ENCODE results near the gene ACSL6.

The ACSL6 gene

DNA sequence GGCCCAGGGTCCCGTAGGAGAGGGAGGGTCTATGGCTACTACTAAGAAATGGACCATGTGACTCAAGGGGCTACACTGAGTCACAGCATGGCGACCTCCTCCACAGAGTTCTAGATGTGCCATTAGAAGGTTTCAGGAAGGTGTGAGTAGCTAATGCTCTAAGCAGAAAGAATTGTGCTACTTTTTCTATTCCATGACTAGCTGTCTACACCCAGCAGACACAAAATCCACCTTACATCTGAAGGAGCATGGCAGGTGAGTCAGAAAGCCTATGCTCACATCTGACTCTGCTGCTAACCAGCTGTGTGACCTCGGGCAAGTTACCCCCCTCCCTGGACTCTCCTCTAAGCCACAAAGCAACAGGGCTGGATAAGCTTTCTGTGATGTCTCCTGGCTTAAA, 51.6 kb downstream of the ACSL6 start:
- no peak for TF ChIP-seq SPI1 (IDR thresholded peaks at IDR 0.05; ENCODE audit: low read depth, low read length)
- FAIRE-seq (no peak), DNase-seq (ENCODE audit: insufficient read length, low spot score) (no peak)

DNA sequence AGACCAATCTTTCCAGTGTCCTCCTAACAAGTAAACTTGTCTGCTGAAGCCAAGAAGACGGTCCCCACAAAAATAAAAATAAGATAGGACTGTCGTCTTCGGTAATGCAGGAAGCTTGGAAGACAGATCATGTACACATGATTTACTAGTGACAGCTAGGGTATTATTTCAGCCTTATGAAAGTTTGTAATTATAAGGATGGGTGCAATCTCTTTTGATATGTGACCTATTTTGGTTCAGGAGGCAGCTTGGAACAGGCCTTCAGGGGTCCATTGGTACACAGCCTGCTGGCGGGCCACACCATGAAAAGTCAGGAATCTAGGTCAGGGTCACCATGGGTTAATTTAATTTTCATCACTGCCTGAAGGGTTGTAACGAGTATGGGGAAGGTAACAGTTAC, 52.3 kb downstream of the ACSL6 start:
- TF ChIP-seq POU2F2 (IDR thresholded peaks at IDR 0.05; ENCODE audit: low read depth, low read length) (no peak), PAX5 (IDR thresholded peaks at IDR 0.05; ENCODE audit: insufficient read depth, low read length, severe bottlenecking) (no peak), SPI1 (IDR thresholded peaks at IDR 0.05; ENCODE audit: low read depth, low read length) (no peak), POLR2AphosphoS5 (IDR thresholded peaks at IDR 0.05; ENCODE audit: low read depth, low read length) (no peak), POLR2A (IDR thresholded peaks at IDR 0.05; ENCODE audit: low read depth, low read length) (no peak), TAF1 (IDR thresholded peaks at IDR 0.05; ENCODE audit: low read depth, low read length) (no peak)
- no peak for DNase-seq (ENCODE audit: insufficient read length, low spot score)
- FAIRE-seq = no peak

GRCh38 chr5:131957721-131958441, 53.6 kb downstream of the ACSL6 start:
- TF ChIP-seq SPI1 (IDR thresholded peaks at IDR 0.05; ENCODE audit: low read depth, low read length) (no peak), PAX5 (IDR thresholded peaks at IDR 0.05; ENCODE audit: insufficient read depth, low read length, severe bottlenecking) (no peak), POLR2A (IDR thresholded peaks at IDR 0.05; ENCODE audit: low read depth, low read length) (no peak), POLR2AphosphoS5 (IDR thresholded peaks at IDR 0.05; ENCODE audit: low read depth, low read length) (no peak), TAF1 (IDR thresholded peaks at IDR 0.05; ENCODE audit: low read depth, low read length) (no peak), POU2F2 (IDR thresholded peaks at IDR 0.05; ENCODE audit: low read depth, low read length) (no peak)
- no peak for FAIRE-seq
- no peak for DNase-seq (ENCODE audit: insufficient read length, low spot score)

GRCh38 chr5:131953969-131954368, 57.5 kb downstream of the ACSL6 start:
- DNase-seq (ENCODE audit: insufficient read length, low spot score) (no peak), FAIRE-seq (no peak)
- TF ChIP-seq POLR2A (IDR thresholded peaks at IDR 0.05; ENCODE audit: low read depth, low read length) (no peak), POU2F2 (IDR thresholded peaks at IDR 0.05; ENCODE audit: low read depth, low read length) (no peak), TAF1 (IDR thresholded peaks at IDR 0.05; ENCODE audit: low read depth, low read length) (no peak), SPI1 (IDR thresholded peaks at IDR 0.05; ENCODE audit: low read depth, low read length) (no peak), POLR2AphosphoS5 (IDR thresholded peaks at IDR 0.05; ENCODE audit: low read depth, low read length) (no peak), PAX5 (IDR thresholded peaks at IDR 0.05; ENCODE audit: insufficient read depth, low read length, severe bottlenecking) (no peak)

DNA sequence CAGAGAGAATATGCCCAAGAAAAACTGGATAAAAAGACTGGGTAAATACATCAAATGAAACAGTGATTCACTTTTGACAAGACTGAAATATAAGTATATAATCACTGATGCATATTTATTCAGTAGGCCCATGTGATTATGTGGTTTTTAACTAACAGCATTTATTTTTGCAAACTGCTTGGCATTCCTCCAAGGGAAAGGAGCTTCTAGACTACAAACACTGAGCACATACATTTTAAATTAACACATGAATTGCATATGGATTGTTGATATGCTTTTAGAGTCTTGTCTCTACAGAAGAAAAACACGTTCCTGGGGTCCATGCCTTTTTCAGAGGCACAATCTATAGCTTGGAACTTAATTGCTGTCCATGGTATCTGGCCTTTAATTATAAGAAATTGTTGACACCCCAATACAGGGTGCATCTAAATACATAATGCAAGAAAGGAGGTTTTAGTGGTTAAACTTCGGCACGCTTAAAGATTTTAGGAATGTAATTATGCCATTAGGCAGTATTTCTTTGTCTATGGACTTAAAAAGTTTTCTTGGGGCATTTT, 59.1 kb downstream of the ACSL6 start:
- FAIRE-seq (no peak), DNase-seq (ENCODE audit: insufficient read length, low spot score) (no peak)
- TF ChIP-seq PAX5 (IDR thresholded peaks at IDR 0.05; ENCODE audit: insufficient read depth, low read length, severe bottlenecking) (no peak), POLR2A (IDR thresholded peaks at IDR 0.05; ENCODE audit: low read depth, low read length) (no peak), POLR2AphosphoS5 (IDR thresholded peaks at IDR 0.05; ENCODE audit: low read depth, low read length) (no peak), SPI1 (IDR thresholded peaks at IDR 0.05; ENCODE audit: low read depth, low read length) (no peak), TAF1 (IDR thresholded peaks at IDR 0.05; ENCODE audit: low read depth, low read length) (no peak), POU2F2 (IDR thresholded peaks at IDR 0.05; ENCODE audit: low read depth, low read length) (no peak)

DNA sequence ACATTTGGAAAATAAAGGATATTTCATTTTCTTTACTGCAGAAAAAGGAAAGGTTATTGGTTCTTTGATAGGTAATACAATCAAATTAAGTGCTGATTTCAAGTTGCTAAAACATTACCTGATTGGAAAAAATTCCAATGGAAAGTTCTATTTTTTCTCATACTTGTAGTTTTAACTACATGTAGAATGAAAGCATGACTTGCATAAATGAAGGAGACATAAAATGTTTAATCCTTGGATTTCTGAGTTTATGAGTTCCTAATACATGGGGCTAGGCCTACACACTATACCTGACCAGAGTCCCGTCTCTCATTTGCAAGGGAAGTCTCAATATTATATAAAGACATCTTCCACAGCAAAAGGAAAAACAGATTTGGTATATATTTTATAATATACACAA, 60.8 kb downstream of the ACSL6 start:
- DNase-seq (ENCODE audit: insufficient read length, low spot score) (no peak), FAIRE-seq (no peak)
- TF ChIP-seq POLR2AphosphoS5 (IDR thresholded peaks at IDR 0.05; ENCODE audit: low read depth, low read length) (no peak), SPI1 (IDR thresholded peaks at IDR 0.05; ENCODE audit: low read depth, low read length) (no peak), POLR2A (IDR thresholded peaks at IDR 0.05; ENCODE audit: low read depth, low read length) (no peak), POU2F2 (IDR thresholded peaks at IDR 0.05; ENCODE audit: low read depth, low read length) (no peak), TAF1 (IDR thresholded peaks at IDR 0.05; ENCODE audit: low read depth, low read length) (no peak), PAX5 (IDR thresholded peaks at IDR 0.05; ENCODE audit: insufficient read depth, low read length, severe bottlenecking) (no peak)

- FAIRE-seq = no peak
- DNase-seq (ENCODE audit: insufficient read length, low spot score) = no peak
- TF ChIP-seq POLR2A (IDR thresholded peaks at IDR 0.05; ENCODE audit: low read depth, low read length) (no peak), POLR2AphosphoS5 (IDR thresholded peaks at IDR 0.05; ENCODE audit: low read depth, low read length) (no peak), SPI1 (IDR thresholded peaks at IDR 0.05; ENCODE audit: low read depth, low read length) (no peak), TAF1 (IDR thresholded peaks at IDR 0.05; ENCODE audit: low read depth, low read length) (no peak), PAX5 (IDR thresholded peaks at IDR 0.05; ENCODE audit: insufficient read depth, low read length, severe bottlenecking) (no peak), POU2F2 (IDR thresholded peaks at IDR 0.05; ENCODE audit: low read depth, low read length) (no peak)
Measured at GRCh38 chr5:131947445-131947844, 64.0 kb downstream of the ACSL6 start.

DNA sequence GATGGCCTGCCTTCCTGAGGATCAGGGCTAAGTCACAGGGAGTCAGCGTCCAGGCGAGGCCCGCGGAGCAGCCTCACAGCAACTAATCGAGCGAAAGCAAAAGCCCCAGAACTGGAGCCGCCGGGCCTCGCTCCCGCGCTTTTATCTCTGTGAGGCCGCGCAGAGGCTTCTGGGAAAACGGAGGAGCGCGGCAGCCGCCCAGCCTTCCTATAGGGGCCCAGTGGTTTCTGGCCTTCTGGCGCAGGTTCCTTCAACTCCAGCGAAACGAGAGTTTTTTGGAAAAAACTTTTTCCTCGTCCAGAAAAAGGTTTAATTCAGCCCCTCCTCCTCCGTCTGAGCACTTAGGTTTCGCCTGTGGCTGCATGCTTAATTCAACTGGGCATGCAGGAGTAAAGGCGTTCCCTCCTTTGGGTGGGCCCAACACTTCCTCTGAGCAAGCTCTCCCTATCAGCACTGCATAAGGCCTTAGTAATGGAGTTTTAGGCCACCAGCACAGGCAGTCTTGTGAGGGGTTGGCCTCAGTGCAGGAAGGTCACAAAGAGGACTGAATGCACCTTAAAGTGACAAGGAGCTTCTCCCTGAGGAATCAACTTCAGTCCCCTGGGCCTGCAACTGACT, 65.8 kb downstream of the ACSL6 start, which contains the start of gene MEIKIN:
Gene MEIKIN, minus strand, starts transcription at position 113 of the 618 bp plus-strand sequence. CDS start 158 bp downstream, outside the sequence.
- FAIRE-seq (no peak), DNase-seq (ENCODE audit: insufficient read length, low spot score) (no peak)
- TF ChIP-seq POU2F2 (IDR thresholded peaks at IDR 0.05; ENCODE audit: low read depth, low read length) (no peak), SPI1 (IDR thresholded peaks at IDR 0.05; ENCODE audit: low read depth, low read length) (no peak), TAF1 (IDR thresholded peaks at IDR 0.05; ENCODE audit: low read depth, low read length) (no peak), POLR2A (IDR thresholded peaks at IDR 0.05; ENCODE audit: low read depth, low read length) (no peak), PAX5 (IDR thresholded peaks at IDR 0.05; ENCODE audit: insufficient read depth, low read length, severe bottlenecking) (no peak)

DNA sequence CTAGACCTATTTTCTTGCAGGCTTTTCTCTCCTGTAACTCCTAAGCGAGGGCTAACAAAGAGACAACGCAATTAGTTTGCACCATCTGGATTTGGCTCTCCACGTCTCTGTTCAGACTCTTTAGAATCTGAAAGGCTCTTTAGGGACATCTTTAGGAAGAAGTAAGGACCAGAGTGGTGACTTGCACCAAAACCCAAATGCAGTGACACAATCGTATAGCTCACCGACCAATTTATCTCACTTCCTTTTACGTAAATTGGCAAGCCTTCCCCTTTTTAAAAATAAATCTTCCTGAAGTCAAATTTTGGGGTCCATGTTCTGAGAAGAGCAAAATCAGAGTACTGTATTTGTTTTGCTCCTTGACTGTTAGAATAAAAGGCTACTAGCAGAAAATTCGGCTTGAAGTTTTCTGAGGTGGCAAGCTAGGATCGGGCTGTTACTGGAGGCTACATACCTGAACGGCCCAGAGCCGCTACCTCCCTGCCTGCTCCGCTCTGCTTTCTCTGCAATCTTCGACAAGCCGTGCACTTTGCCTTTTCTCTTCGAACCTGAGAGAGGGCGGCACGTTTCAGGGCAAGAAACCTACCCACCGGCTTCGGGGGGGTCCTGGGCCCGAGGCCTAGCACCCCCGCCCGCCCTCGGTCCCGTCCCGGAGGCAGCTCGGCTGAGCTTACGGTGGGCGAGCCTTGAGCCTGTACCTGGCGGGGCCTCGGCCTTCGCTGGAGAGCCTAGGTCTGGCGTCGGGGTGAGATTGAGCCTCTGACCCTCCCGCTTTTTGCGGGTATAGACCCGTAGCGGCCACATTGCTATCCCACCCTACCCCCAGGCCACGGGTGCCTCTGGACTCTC, 66.5 kb downstream of the ACSL6 start:
- DNase-seq (ENCODE audit: insufficient read length, low spot score) (no peak), FAIRE-seq (no peak)
- no peak for TF ChIP-seq POU2F2 (IDR thresholded peaks at IDR 0.05; ENCODE audit: low read depth, low read length)
- TF ChIP-seq PAX5 (IDR thresholded peaks at IDR 0.05; ENCODE audit: insufficient read depth, low read length, severe bottlenecking) = no peak
- TF ChIP-seq TAF1 (IDR thresholded peaks at IDR 0.05; ENCODE audit: low read depth, low read length) = no peak
- TF ChIP-seq SPI1 (IDR thresholded peaks at IDR 0.05; ENCODE audit: low read depth, low read length) = no peak; the same call in 1 of the 2 replicates
- TF ChIP-seq POLR2A (IDR thresholded peaks at IDR 0.05; ENCODE audit: low read depth, low read length) = no peak
- TF ChIP-seq POLR2AphosphoS5 (IDR thresholded peaks at IDR 0.05; ENCODE audit: low read depth, low read length) = no peak
